ENCODE data around the gene P2RY8.
"Not testable (repeated sequence)": the region's sequence is repeated elsewhere in the genome, so short reads cannot be mapped to it uniquely, and the experiment has no call there.

The P2RY8 gene

GRCh38 chrX:1542994-1543725 is 6.2 kb upstream of the P2RY8 start:
- no peak for DNase-seq

GRCh38 chrX:1539146-1539545 is 2.2 kb upstream of the P2RY8 start:
- not testable (repeated sequence) for DNase-seq

GRCh38 chrX:1537716-1538090 is 718 bp upstream of the P2RY8 start:
- DNase-seq = not testable (repeated sequence)

- DNase-seq = no peak
Observed at GRCh38 chrX:1536712-1537030, 314 bp downstream of the P2RY8 start.

- peak; percentile 79 for DNase-seq
Observed at GRCh38 chrX:1535241-1536041, 1.5 kb downstream of the P2RY8 start.

GRCh38 chrX:1534301-1535168 is 2.5 kb downstream of the P2RY8 start:
- peak; percentile 74 for DNase-seq

- no peak for DNase-seq
Observed at GRCh38 chrX:1533058-1533457, 3.9 kb downstream of the P2RY8 start.

- DNase-seq = peak; percentile 74
Observed at GRCh38 chrX:1531096-1531890, 5.7 kb downstream of the P2RY8 start.

- DNase-seq = no peak
Observed at GRCh38 chrX:1529756-1530155, 7.2 kb downstream of the P2RY8 start.

- DNase-seq = no peak
Observed at GRCh38 chrX:1529328-1529727, 7.7 kb downstream of the P2RY8 start.

GRCh38 chrX:1528884-1529203 is 8.1 kb downstream of the P2RY8 start:
- DNase-seq = no peak

- no peak for DNase-seq
Observed at GRCh38 chrX:1528186-1528883, 8.7 kb downstream of the P2RY8 start.

GRCh38 chrX:1527457-1527856 is 9.5 kb downstream of the P2RY8 start:
- no peak for DNase-seq

- DNase-seq = no peak
Observed at GRCh38 chrX:1526565-1526964, 10.4 kb downstream of the P2RY8 start.

GRCh38 chrX:1525583-1526355 is 11.2 kb downstream of the P2RY8 start:
- DNase-seq = no peak

GRCh38 chrX:1524874-1525582 is 12.0 kb downstream of the P2RY8 start:
- DNase-seq = no peak

GRCh38 chrX:1522905-1523304 is 14.1 kb downstream of the P2RY8 start:
- not testable (repeated sequence) for DNase-seq

- DNase-seq = peak; percentile 97
Observed at GRCh38 chrX:1521459-1521956, 15.5 kb downstream of the P2RY8 start.

GRCh38 chrX:1520350-1520749 is 16.6 kb downstream of the P2RY8 start:
- no peak for DNase-seq

- DNase-seq = no peak
Observed at GRCh38 chrX:1519022-1519497, 17.9 kb downstream of the P2RY8 start.
